Trophoblast cell (in vitro differentiated cells and primary cell): ENCODE results near the gene WDR11.
A peak's percentile ranks its signal among the peaks of the same experiment; 100 is the strongest.

Experiments used
- DNase-seq, 2 donors: peaks; one replicate each; pipeline ENCODE4 v3.0.0-alpha.2; 2016
- H2AFZ ChIP-seq: 2 replicates; pipeline ENCODE4 v1.6.1; 2013; ENCODE audit warnings: low read length, moderate library complexity, mild to moderate bottlenecking; ENCODE audit not compliant: insufficient read depth, poor library complexity
- H2AK5ac ChIP-seq: 2 replicates; pipeline ENCODE4 v1.6.1; 2013; ENCODE audit warnings: mild to moderate bottlenecking, low read length
- H2BK120ac ChIP-seq: 2 replicates; pipeline ENCODE4 v1.6.1; 2013; ENCODE audit warnings: low read length, mild to moderate bottlenecking, moderate library complexity; ENCODE audit not compliant: insufficient read depth, poor library complexity
- H2BK12ac ChIP-seq: 2 replicates; pipeline ENCODE4 v1.6.1; 2013; ENCODE audit warnings: mild to moderate bottlenecking, low read length, moderate library complexity
- H2BK5ac ChIP-seq: 2 replicates; pipeline ENCODE4 v1.6.1; 2013; ENCODE audit warnings: low read length, low read depth, moderate library complexity, mild to moderate bottlenecking; ENCODE audit not compliant: poor library complexity
- H3K14ac ChIP-seq: 2 replicates; pipeline ENCODE4 v1.6.1; 2013; ENCODE audit warnings: mild to moderate bottlenecking, low read length
- H3K18ac ChIP-seq: 2 replicates; pipeline ENCODE4 v1.6.1; 2013; ENCODE audit warnings: mild to moderate bottlenecking, low read length
- H3K23ac ChIP-seq: 2 replicates; pipeline ENCODE4 v1.6.1; 2013; ENCODE audit warnings: low read length
- H3K27ac ChIP-seq: 2 replicates; pipeline ENCODE4 v1.5.1; 2013; ENCODE audit warnings: low read depth, mild to moderate bottlenecking, inconsistent platforms, low read length, moderate library complexity
- H3K27me3 ChIP-seq: 2 replicates; pipeline ENCODE4 v1.6.1; 2013; ENCODE audit warnings: inconsistent platforms, mild to moderate bottlenecking, low read length, moderate library complexity; ENCODE audit not compliant: insufficient read depth
- H3K36me3 ChIP-seq, 2 experiments: 1 replicate in 1 of 2; 2 replicates in 1 of 2; pipeline ENCODE4 v1.6.1; 2013; ENCODE audit warnings: low read length in 2 of 2, mild to moderate bottlenecking in 2 of 2, moderate library complexity in 1 of 2; ENCODE audit not compliant: insufficient read depth in 2 of 2, control insufficient read depth in 1 of 2
- H3K4ac ChIP-seq: 2 replicates; pipeline ENCODE4 v1.6.1; 2013; ENCODE audit warnings: low read depth, mild to moderate bottlenecking, low read length, moderate library complexity
- H3K4me1 ChIP-seq, 2 experiments: 1 replicate in 1 of 2; 2 replicates in 1 of 2; pipeline ENCODE4 v1.6.1; 2013; ENCODE audit warnings: low read length in 2 of 2, mild to moderate bottlenecking in 2 of 2, moderate library complexity in 1 of 2; ENCODE audit not compliant: insufficient read depth in 2 of 2, control insufficient read depth in 1 of 2
- H3K4me2 ChIP-seq: 2 replicates; pipeline ENCODE4 v1.6.1; 2013; ENCODE audit warnings: inconsistent platforms, mild to moderate bottlenecking, low read length, moderate library complexity
- H3K4me3 ChIP-seq: 2 replicates; pipeline ENCODE4 v1.5.1; 2013; ENCODE audit warnings: mild to moderate bottlenecking, low read depth, low read length, inconsistent platforms
- H3K79me1 ChIP-seq: one replicate; pipeline ENCODE4 v1.6.1; 2013; ENCODE audit warnings: low read length
- H3K79me2 ChIP-seq: 2 replicates; pipeline ENCODE4 v1.6.1; 2013; ENCODE audit warnings: low read length, mild to moderate bottlenecking; ENCODE audit not compliant: control insufficient read depth, insufficient read depth, poor library complexity
- H3K9ac ChIP-seq: 2 replicates; pipeline ENCODE4 v1.6.1; 2013; ENCODE audit warnings: mild to moderate bottlenecking, low read length
- H3K9me3 ChIP-seq: 2 replicates; pipeline ENCODE4 v1.6.1; 2013; ENCODE audit warnings: low read depth, mild to moderate bottlenecking, control low read depth, inconsistent platforms, low read length; ENCODE audit not compliant: insufficient read depth
- H4K12ac ChIP-seq: 2 replicates; pipeline ENCODE4 v1.6.1; 2013; ENCODE audit warnings: low read depth, mild to moderate bottlenecking, low read length, moderate library complexity
- H4K8ac ChIP-seq: 2 replicates; pipeline ENCODE4 v1.6.1; 2013; ENCODE audit warnings: low read depth, mild to moderate bottlenecking, low read length, moderate library complexity
- H4K91ac ChIP-seq: one replicate; pipeline ENCODE4 v1.6.1; 2013; ENCODE audit warnings: low read depth, mild to moderate bottlenecking, low read length, moderate library complexity
- WGBS: extraction: QIAGEN DNeasy Blood & Tissue Kit; methylation state at CpG from one replicate; pipeline ENCODE4 v1.1.7; 2013; ENCODE audit warnings: missing lambda C conversion rate; ENCODE audit not compliant: insufficient read length, insufficient coverage; ENCODE audit errors: extremely low coverage; 5-methylcytosine and 5-hydroxymethylcytosine counted together

Gene WDR11

DNA sequence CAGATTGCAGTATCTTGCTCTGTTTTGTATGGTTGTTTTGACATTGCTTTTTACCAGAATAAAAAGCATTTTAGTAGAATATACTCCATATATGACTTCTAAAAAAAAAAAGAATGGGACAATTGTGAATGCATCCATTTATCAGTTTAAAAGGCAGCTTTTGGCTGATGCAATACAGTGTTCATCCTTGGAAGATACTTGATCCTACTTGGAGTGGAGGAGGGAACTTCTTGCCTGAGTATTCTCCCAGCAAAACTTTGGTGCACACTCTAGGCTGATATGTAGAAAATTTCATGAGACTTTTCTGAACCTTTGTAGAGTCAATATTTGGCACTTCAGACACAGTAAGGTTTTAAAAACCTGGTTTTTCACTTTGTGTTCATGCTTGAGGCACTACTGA, 40.2 kb downstream of the WDR11 start:
- Histone ChIP-seq H3K79me2 (no peaks in the 10 kb centered on the region), H4K12ac (no peak overlapping the region), H3K4ac (no peak overlapping the region), H3K4me2 (no peak overlapping the region), H3K9ac (no peak overlapping the region), H3K27ac (no peak overlapping the region), H2BK12ac (no peak overlapping the region), H3K36me3 (peaks cover 5 to 16% of the 10 kb centered on the region in 2 experiments), H2BK5ac (no peak overlapping the region), H4K8ac (no peak overlapping the region), H3K9me3 (no peaks in the 10 kb centered on the region), H2BK120ac (no peak overlapping the region), H3K79me1 (no peaks in the 10 kb centered on the region), H2AFZ (no peak overlapping the region), H3K4me1 (no peaks in the 10 kb centered on the region), H2AK5ac (no peak overlapping the region), H3K18ac (no peak overlapping the region), H3K4me3 (no peak overlapping the region), H4K91ac (no peak overlapping the region), H3K27me3 (no peaks in the 10 kb centered on the region), H3K14ac (no peak overlapping the region), H3K23ac (no peak overlapping the region)
- DNase-seq = no peak

DNA sequence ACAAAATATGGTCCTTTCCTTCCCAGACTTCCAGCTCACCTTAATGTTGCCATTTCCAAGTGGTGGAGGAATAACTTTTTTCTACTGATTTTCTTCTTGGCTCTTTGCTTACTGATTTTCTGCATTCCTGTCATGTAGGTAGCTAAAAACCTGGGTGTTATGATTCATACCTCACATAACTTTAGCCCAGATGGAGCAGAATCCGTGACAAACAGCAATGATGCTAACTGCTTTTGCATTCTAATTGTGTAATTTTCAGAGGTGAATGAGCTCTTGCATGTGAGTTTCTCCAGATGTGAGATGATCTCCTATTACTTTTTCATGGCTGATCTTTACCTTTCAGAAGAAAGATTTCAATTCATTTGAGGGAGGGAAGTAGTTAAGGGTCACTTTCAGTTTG, 43.4 kb downstream of the WDR11 start:
- no peak overlapping the region for H2BK12ac ChIP-seq
- H3K4ac ChIP-seq = no peak overlapping the region
- peak; percentile 5 to 65 for DNase-seq
- H3K27ac ChIP-seq = no peak overlapping the region
- no peaks in the 10 kb centered on the region for H3K4me1 ChIP-seq
- H3K23ac ChIP-seq = no peak overlapping the region
- no peaks in the 10 kb centered on the region for H3K9me3 ChIP-seq
- no peak overlapping the region for H2BK5ac ChIP-seq
- H4K8ac ChIP-seq = no peak overlapping the region
- no peak overlapping the region for H2BK120ac ChIP-seq
- H3K4me3 ChIP-seq = no peak overlapping the region
- no peaks in the 10 kb centered on the region for H3K79me1 ChIP-seq
- H4K91ac ChIP-seq = no peak overlapping the region
- H3K4me2 ChIP-seq = no peak overlapping the region
- no peak overlapping the region for H2AFZ ChIP-seq
- WGBS = no CpG with 5 or more reads among the region's 1 CpG
- no peaks in the 10 kb centered on the region for H3K79me2 ChIP-seq
- no peak overlapping the region for H2AK5ac ChIP-seq
- no peak overlapping the region for H4K12ac ChIP-seq
- no peaks in the 10 kb centered on the region for H3K27me3 ChIP-seq
- H3K9ac ChIP-seq = no peak overlapping the region
- H3K18ac ChIP-seq = no peak overlapping the region
- H3K14ac ChIP-seq = no peak overlapping the region
- peaks cover 0 to 11% of the 10 kb centered on the region in 2 experiments for H3K36me3 ChIP-seq

DNA sequence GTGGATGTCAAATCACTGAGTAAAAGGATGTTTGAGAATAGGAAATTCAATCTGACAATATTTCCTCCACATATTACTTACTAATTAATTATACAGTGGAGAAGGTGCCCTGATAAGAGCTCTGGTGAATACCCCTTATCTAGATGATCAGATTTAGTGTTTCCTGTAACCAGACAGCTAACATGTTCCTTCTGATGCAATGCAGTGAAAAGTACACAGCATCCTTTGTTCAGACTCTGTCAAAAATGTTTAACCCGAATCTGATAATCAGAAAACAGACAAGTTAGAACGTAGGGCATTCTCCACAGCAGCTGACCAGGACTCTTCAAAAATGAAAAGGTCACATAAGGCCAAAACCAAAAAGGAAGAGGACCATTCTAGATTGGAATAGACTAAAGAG, 46.2 kb downstream of the WDR11 start:
- H3K23ac ChIP-seq = no peak overlapping the region
- no peak overlapping the region for H2AK5ac ChIP-seq
- no peak overlapping the region for H4K12ac ChIP-seq
- no peak overlapping the region for H3K27ac ChIP-seq
- no peaks in the 10 kb centered on the region for H3K79me1 ChIP-seq
- H3K4me1 ChIP-seq = no peaks in the 10 kb centered on the region
- no peak overlapping the region for H4K8ac ChIP-seq
- H4K91ac ChIP-seq = no peak overlapping the region
- H3K79me2 ChIP-seq = no peaks in the 10 kb centered on the region
- H3K27me3 ChIP-seq = no peaks in the 10 kb centered on the region
- no CpG with 5 or more reads among the region's 2 CpGs for WGBS
- no peak overlapping the region for H3K4ac ChIP-seq
- H2BK5ac ChIP-seq = no peak overlapping the region
- DNase-seq = peak in 1 of 2 donors; percentile 61
- H3K9me3 ChIP-seq = no peaks in the 10 kb centered on the region
- H3K18ac ChIP-seq = no peak overlapping the region
- H3K4me3 ChIP-seq = no peak overlapping the region
- H3K4me2 ChIP-seq = no peak overlapping the region
- no peak overlapping the region for H2AFZ ChIP-seq
- no peak overlapping the region for H3K14ac ChIP-seq
- no peak overlapping the region for H2BK120ac ChIP-seq
- peaks cover 5 to 7% of the 10 kb centered on the region in 2 experiments for H3K36me3 ChIP-seq
- no peak overlapping the region for H3K9ac ChIP-seq
- no peak overlapping the region for H2BK12ac ChIP-seq

DNA sequence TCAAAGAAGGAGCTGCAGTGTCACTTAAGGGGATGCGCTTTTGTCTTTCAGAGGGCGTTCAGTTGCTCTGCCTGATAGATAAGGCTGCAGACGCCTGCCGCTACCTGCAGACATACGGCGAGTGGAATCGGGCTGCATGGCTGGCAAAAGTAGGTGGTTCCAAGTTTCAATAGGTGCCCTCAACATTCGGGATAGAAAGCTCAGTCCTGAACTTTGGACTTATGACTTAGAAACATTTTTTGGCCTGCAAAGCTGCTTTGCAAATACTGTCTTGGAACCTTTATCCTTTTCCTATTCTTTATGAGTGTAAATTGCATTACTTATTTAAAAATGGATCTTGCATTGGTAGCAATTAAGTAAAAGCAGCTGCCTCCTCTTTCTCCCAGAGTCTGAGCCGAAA, 54.1 kb downstream of the WDR11 start:
- Histone ChIP-seq H4K91ac (no peak overlapping the region), H3K27ac (no peak overlapping the region), H4K8ac (no peak overlapping the region), H3K14ac (no peak overlapping the region), H2BK12ac (no peak overlapping the region), H3K4me2 (no peak overlapping the region), H3K23ac (no peak overlapping the region), H2AK5ac (no peak overlapping the region), H3K79me2 (no peaks in the 10 kb centered on the region), H3K79me1 (no peaks in the 10 kb centered on the region), H3K4me1 (no peaks in the 10 kb centered on the region), H3K9ac (no peak overlapping the region), H3K27me3 (no peaks in the 10 kb centered on the region), H3K4ac (no peak overlapping the region), H2BK5ac (no peak overlapping the region), H3K9me3 (peaks cover 11% of the 10 kb centered on the region), H4K12ac (no peak overlapping the region), H2AFZ (no peak overlapping the region), H2BK120ac (no peak overlapping the region), H3K36me3 (peaks cover 32 to 48% of the 10 kb centered on the region in 2 experiments), H3K18ac (no peak overlapping the region), H3K4me3 (no peak overlapping the region)
- no CpG with 5 or more reads among the region's 9 CpGs for WGBS
- no peak for DNase-seq
